ENCODE results near the gene CARD11. TPM values are rescaled to one million over a fixed set of nuclear protein-coding genes. Genes with fewer than 3 reads are reported as not detected.

The CARD11 gene
- total RNA-seq, 1 donor from 2014 or later, result 5.7 TPM

DNA sequence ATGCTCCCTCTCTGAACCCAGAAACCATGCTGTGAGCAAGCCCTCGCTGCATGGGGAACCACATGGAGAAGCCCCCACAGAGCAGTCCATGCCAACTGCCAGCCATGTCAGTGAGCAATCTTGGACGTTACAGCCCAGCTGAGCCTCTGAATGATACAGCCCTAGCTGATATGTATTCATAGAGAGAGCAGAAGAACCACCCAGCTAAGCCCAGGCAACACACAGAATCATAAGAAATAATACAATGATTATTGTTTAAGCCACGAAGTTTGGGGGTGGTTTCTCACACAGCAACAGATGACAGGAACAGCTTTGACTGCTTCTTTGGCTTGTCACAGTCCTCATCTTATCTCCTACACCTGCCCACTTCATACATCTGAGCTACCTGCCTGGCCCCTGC, 32.5 kb upstream of the CARD11 start:
- H3K9me3 ChIP-seq, result peaks cover 9% of the 10 kb centered on the region
- TF ChIP-seq, protein P1, sequence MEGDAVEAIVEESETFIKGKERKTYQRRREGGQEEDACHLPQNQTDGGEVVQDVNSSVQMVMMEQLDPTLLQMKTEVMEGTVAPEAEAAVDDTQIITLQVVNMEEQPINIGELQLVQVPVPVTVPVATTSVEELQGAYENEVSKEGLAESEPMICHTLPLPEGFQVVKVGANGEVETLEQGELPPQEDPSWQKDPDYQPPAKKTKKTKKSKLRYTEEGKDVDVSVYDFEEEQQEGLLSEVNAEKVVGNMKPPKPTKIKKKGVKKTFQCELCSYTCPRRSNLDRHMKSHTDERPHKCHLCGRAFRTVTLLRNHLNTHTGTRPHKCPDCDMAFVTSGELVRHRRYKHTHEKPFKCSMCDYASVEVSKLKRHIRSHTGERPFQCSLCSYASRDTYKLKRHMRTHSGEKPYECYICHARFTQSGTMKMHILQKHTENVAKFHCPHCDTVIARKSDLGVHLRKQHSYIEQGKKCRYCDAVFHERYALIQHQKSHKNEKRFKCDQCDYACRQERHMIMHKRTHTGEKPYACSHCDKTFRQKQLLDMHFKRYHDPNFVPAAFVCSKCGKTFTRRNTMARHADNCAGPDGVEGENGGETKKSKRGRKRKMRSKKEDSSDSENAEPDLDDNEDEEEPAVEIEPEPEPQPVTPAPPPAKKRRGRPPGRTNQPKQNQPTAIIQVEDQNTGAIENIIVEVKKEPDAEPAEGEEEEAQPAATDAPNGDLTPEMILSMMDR (IDR thresholded peaks at IDR 0.05), result no peak
- no peaks in the 10 kb centered on the region for H3K27me3 ChIP-seq (ENCODE audit: low read depth)
- ATAC-seq (no peak), DNase-seq (no peak)
- H3K36me3 ChIP-seq, result no peaks in the 10 kb centered on the region
- H3K27ac ChIP-seq, result no peak overlapping the region
- intact Hi-C loops (cut with DNase I), result no loop called here
- H3K4me1 ChIP-seq, result no peaks in the 10 kb centered on the region
- no peak overlapping the region for H3K4me3 ChIP-seq

DNA sequence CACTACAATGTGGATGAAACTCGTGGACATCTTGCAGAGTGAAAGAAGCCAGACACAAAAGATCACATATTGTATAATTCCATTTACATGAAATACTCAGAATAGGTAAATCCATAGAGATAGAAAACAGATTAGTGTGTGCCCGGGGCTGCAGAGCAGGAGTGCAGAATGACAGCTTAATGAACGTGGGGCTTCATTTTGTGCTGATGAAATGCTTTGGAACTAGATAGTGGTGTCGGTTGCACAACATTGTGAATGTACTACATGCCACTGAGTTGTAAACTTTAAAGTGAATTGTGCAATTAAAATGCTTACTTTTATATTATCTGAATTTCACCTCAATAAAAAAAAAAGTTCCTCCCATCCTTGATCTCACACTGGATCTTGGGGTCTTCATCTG, 31.8 kb upstream of the CARD11 start:
- Histone ChIP-seq H3K9me3 (peaks cover 9% of the 10 kb centered on the region), H3K27ac (no peak overlapping the region), H3K4me3 (no peak overlapping the region), H3K36me3 (no peaks in the 10 kb centered on the region), H3K27me3 (ENCODE audit: low read depth) (no peaks in the 10 kb centered on the region), H3K4me1 (no peaks in the 10 kb centered on the region)
- TF ChIP-seq, protein P1 (IDR thresholded peaks at IDR 0.05), result no peak
- ATAC-seq, result no peak
- DNase-seq, result no peak
- intact Hi-C loops (cut with DNase I), result no loop called here

DNA sequence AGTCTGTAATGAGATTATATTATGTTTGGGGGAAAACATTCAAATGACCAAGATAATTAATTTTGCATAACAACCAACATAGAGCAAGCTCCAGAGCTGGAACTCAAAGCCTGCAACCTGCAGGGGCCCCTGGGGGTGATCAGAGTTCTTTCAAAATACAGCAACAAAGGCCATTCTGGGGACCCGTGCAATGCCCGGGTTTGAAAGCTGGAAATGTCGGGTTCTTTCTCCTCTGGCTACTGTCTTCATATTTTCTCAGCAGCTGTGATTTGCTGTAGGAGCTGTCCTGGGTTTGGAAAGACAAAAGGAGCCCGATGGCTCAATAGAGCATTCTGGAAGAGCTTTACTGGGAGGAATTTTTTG, 30.8 kb upstream of the CARD11 start:
- H3K36me3 ChIP-seq, result no peaks in the 10 kb centered on the region
- no peaks in the 10 kb centered on the region for H3K27me3 ChIP-seq (ENCODE audit: low read depth)
- no peak for DNase-seq
- intact Hi-C loops (cut with DNase I), result no loop called here
- peaks cover 9% of the 10 kb centered on the region for H3K9me3 ChIP-seq
- H3K4me1 ChIP-seq, result no peaks in the 10 kb centered on the region
- no peak for ATAC-seq
- TF ChIP-seq, protein P1 (IDR thresholded peaks at IDR 0.05), result no peak
- H3K27ac ChIP-seq, result no peak overlapping the region
- H3K4me3 ChIP-seq, result no peak overlapping the region

DNA sequence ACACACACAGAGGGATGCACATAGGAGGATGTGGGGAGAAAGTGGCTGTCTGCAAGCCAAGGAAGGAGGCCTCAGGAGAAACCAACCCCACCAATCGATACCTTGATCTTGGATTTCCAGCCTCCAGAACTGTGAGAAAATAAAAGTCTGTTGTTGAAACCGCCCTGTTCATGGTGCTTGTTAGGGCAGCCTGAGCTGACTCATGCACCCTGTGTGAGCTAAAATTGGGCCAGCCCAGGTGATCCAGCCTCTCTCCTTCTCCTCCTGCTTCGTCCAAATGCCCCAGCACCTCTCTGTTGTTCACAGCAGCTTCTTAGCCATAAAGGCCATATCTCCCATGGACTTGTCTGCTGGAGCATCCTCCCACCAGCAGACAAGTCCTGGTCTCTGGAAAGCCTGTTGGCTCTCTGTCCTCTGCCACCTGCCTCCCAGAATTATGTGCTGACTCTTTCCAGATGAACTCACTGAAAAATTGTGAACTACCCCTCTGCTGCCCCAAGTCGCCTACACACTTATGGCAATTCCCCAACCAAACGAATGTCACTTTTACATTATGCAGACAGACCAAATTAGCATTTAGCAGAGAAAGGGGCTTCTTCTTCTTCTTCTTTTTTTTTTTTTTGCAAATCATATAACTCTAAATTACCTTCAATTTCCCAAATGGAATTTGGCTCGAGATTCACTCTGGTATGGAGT, 30.2 kb upstream of the CARD11 start:
- Histone ChIP-seq H3K4me3 (no peak overlapping the region), H3K9me3 (peaks cover 9% of the 10 kb centered on the region), H3K27me3 (ENCODE audit: low read depth) (no peaks in the 10 kb centered on the region), H3K36me3 (no peaks in the 10 kb centered on the region), H3K27ac (no peak overlapping the region), H3K4me1 (no peaks in the 10 kb centered on the region)
- TF ChIP-seq, protein P1 (IDR thresholded peaks at IDR 0.05), result no peak
- ATAC-seq (no peak), DNase-seq (no peak)
- intact Hi-C loops (cut with DNase I), result no loop called here

DNA sequence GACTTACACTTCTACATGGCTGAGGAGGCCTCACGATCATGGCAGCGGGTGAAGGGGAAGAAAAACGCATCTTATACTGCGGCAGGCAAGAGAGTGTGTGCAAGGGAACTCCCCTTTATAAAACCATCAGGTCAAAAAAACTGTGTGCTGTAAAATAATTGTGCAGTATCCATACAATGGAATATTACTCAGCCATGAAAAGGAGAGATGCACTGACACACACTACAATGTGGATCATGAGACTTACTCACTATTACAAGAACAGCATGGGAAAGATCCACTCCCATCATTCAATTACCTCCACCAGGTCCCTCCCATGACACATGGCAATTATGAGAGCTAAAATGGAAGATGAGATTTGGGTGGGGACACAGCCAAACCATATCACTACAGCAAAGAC, 27.2 kb upstream of the CARD11 start:
- peaks cover 2% of the 10 kb centered on the region for H3K9me3 ChIP-seq
- TF ChIP-seq, protein P1 (IDR thresholded peaks at IDR 0.05), result no peak
- H3K4me1 ChIP-seq, result no peaks in the 10 kb centered on the region
- no peaks in the 10 kb centered on the region for H3K27me3 ChIP-seq (ENCODE audit: low read depth)
- H3K36me3 ChIP-seq, result no peaks in the 10 kb centered on the region
- intact Hi-C loops (cut with DNase I), result no loop called here
- no peak overlapping the region for H3K4me3 ChIP-seq
- ATAC-seq (no peak), DNase-seq (no peak)
- no peak overlapping the region for H3K27ac ChIP-seq
